Activated T-cell treated with anti-CD3 and anti-CD28 coated beads, Interleukin-2, amount 50 U/mL, for 1 hour (primary cell): ENCODE data around the gene KCNS1.
A peak's percentile ranks its signal among the peaks of the same experiment; 100 is the strongest.
"Not testable (repeated sequence)": the region's sequence is repeated elsewhere in the genome, so short reads cannot be mapped to it uniquely, and the experiment has no call there.

Source experiments
- DNase-seq: peaks from one replicate; pipeline ENCODE4 v3.0.0-alpha.2; 2020

KCNS1 gene, protein sequence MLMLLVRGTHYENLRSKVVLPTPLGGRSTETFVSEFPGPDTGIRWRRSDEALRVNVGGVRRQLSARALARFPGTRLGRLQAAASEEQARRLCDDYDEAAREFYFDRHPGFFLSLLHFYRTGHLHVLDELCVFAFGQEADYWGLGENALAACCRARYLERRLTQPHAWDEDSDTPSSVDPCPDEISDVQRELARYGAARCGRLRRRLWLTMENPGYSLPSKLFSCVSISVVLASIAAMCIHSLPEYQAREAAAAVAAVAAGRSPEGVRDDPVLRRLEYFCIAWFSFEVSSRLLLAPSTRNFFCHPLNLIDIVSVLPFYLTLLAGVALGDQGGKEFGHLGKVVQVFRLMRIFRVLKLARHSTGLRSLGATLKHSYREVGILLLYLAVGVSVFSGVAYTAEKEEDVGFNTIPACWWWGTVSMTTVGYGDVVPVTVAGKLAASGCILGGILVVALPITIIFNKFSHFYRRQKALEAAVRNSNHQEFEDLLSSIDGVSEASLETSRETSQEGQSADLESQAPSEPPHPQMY

GRCh38 chr20:45100563-45101245 is at the start of gene KCNS1:
KCNS1 (minus strand) TSS chr20:45101127; CDS start chr20:45099236, 1,891 bp downstream.
- no peak for DNase-seq

DNA sequence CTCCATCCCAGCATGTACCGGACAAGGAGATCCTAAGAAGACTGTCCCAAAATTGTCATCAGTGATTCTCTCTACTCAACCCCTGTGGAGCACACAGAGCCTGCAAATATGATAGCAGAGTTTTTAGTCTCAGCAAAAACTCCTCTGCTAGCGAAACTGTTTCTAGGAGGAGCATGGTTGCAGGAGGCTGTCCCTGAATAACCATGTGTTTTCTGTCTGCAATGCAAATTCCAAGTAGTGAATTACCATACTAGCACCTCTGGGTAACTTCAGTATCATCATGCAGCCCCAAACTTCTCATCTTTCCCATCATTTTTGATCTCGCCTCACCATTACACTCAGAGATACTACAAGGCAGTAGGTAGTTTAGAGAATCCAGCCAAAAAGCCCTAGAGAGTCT is 48.1 kb upstream of the KCNS1 start:
- DNase-seq: no peak

DNA sequence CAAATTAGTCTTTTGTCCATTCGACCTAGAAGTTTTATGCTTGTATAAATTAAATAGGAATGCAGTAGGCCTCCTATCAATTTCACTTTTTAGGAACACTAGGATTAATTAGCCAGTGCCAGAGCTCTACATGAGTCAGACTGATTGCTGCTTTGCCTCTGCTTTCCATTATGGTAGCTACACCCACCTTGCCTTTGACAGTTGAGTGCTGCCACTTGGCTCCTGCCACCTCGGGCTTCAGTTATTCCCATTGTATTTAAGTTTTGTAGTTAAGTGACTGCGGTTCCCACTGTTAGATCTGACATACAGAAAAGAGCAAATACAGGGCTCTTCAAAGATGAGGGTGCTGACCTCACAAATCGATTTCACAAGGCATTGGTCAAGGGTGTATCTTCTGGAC is 39.9 kb upstream of the KCNS1 start:
- no peak for DNase-seq

GRCh38 chr20:45139733-45140375 is 38.9 kb upstream of the KCNS1 start:
- DNase-seq: not testable (repeated sequence)

DNA sequence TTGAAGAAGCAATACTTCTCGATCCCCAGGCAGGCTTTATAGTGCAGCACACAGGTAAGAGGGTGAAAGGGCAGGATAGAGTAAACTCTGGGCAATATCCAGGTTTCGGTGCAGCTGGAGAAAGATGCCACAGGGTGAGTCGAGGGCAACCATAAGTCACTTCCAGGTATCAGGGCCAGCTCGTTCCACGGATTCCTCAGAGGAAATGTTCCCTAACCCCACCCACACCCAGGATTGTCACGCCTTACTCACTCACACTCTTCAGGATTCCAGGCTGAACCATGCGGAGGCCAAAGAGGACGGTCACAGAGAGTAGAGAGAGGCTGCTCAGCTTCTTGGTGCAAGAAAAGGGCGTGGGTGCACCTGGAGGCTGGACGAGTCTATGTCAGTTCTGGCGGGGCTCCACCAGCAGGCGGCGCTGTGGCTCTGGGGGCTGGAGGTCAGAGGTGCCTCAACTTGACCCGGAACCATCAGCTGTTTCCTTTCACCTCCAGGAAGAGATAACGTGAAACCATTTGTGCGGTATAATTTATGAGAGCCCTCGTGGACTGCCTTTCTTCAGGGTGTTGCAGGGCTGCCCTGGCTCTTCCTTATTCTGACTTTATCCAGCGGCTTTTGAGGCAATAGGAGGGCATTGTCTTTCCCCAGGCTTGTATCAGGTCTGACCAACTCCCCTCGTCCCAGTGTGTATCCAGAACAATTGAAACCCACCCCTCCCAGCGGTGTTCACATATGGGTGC is 37.8 kb upstream of the KCNS1 start:
- DNase-seq: peak; percentile 40

GRCh38 chr20:45136911-45137310 is 36.0 kb upstream of the KCNS1 start:
- no peak for DNase-seq

GRCh38 chr20:45128099-45128498 is 27.2 kb upstream of the KCNS1 start:
- no peak for DNase-seq

DNA sequence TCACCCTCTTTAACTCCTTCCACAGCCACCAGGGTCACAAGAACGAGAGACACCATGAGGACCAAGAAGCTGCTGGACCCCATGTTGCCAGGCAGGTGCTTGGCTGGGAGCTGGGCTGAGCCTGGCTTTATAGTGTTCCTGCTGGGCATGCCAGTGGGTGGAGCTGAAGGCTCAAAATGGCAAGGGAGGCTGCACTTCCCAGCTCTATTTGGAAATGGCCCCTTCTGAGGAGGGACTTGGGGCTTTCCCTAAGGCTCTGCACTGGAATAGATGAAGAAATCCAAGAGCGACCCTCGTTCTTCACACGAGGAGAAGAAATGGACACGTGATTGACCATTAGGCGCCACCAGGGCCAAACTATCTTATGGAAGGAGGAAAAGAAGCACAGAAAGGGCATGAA is 23.4 kb upstream of the KCNS1 start, which contains the start of gene WFDC12:
TSS of gene WFDC12 (minus strand) at position 101 of the 400 bp plus-strand sequence. CDS start at position 83, 18 bp downstream.
- no peak for DNase-seq

DNA sequence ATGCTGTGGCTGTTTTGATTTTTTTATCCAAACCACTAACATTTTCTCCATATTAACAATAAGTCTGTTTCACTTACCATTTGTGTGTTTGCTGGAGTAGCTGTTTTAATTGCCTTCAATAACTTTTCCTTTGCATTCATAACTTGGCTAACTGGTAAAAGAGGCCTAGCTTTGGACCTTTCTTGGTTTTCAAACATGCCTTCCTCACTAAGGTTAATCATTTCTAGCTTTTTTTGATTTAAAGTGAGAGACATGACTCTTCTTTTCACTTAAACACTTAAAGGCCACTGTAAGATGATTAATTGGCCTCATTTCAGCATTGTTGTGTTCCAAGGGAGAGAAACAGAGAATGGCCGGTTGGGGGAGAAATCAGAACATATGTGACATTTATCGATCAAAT is 20.5 kb upstream of the KCNS1 start:
- no peak for DNase-seq

GRCh38 chr20:45119556-45120266 is 18.8 kb upstream of the KCNS1 start:
- DNase-seq: no peak

DNA sequence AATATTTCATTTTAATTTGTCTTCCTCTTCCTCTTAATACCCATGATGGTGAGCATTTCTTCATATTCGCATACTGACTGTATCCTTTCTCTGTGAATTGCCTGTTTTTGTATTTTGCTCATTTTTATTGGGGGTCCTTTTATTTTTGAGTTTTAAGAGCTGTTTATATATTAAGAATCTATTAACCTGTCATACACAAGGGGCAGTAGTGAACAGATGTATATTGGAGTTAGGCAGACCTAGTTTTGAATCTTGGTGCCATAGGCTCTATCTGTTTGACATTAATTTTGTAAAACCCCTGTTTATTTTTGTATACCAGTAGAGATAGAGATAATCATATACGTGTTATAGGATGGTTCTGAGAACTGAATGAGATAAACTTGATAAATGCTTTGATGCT is 17.1 kb upstream of the KCNS1 start:
- DNase-seq: no peak

DNA sequence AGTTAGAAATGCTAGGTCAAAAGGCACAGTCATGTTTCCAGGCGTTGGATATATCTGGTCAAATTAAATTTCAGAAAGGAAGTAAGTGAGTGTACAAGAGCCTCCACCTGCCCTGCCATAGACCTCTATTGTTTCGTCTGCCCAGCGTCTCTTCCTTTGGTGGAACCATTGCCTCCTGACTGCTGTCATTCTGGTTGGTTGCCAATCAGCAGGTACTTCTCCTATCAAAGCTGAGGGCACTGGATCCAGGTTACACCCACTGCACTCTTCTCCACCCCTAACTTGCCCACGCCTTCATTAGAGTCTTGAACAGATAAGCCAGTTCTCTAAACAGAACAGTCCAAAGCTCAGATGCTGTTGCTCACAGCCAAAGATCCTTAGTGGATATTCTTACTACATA is 16.7 kb upstream of the KCNS1 start:
- DNase-seq: no peak

- no peak for DNase-seq
Measured at GRCh38 chr20:45115829-45116228, 14.9 kb upstream of the KCNS1 start.

DNA sequence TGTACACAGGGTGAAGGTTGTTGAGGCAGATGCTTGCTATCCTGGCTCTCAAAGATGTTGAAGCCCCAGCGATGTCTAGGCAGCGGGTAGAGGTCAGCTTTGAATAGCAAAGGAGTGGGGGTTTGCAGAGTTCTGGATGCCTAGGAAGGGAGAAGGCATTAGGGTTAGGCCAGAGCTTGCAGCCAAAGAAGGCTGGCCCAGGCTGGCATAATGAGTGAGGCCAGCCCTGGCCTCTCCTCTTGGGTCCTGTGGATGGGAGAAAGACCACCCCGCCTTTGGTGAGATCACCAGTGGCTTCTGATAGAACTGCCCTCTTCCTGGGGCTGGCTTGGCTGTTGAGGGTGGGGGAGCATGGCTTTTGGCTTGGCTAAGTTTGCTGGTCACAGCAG is 14.5 kb upstream of the KCNS1 start:
- no peak for DNase-seq

GRCh38 chr20:45114465-45115385 is 13.8 kb upstream of the KCNS1 start, which contains the start of gene WFDC5:
WFDC5 (minus strand) TSS chr20:45115174; CDS start chr20:45115083, 91 bp downstream.
- no peak for DNase-seq

DNA sequence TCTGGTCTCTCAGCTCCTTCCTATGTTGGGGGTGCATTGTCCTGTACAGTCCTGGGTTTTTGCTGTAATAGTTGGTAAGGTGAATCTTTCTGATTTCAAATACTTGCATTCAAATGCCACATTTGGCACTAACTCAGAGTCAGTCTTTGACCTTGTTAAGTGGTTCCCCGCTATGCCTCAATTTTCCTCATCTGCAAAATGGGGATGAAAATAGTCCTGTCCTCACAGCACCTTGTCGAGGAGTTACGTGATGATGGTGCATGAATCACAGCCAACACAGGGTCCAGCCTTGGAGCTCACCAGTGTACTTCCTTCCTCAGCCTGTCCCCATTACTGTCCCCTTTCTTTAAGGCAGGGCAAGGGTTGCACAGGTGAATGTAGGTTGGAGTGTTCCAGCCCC is 12.9 kb upstream of the KCNS1 start:
- DNase-seq: no peak

DNA sequence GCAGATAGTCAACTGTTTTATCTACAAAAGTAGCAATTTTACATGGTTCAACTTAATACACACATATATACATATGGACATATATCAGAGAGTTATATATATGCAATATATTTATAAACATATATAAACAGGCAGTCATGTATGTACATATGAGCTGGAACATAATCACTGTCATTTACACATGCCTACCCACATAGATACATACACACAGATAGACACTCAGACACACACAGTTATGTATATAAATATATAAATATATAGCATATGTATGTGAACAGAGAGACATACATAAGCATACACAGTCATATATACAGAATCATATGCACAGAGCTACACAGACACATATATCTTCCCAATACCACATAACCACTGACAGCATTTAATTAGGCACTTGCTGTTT is 11.8 kb upstream of the KCNS1 start:
- DNase-seq: no peak

DNA sequence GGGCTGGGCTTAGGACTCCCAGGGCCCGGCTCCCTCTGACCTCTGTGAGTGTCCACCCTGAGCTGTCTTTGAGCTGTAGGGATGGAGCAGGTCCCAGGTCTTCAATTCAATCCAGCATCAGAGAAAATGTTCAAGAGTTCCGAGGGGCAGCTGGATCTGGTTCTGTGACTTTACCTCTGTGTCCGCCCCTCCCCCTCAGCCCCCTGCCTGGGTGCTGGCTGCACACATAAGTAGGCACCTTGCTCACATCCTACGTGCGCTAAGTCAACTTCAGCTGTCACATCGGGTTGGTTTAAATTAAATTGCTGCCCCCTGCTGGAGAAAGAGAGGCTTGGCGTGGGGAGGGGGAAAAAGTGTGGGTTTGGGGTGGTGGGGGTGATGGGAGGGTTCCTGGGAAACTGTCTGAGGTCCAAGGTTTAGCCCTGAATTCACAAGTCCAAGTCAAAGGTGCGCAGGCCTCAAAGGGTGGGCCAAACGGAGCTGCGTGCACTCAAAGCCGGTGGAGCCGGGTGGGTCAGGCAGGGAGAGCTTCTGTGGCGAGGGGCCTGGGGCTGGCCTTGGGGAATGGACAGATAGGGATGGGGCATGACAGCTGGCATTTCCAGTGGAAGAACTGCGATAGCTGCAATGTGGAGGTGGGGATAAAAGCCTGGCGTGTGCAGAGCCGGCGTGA is 11.0 kb upstream of the KCNS1 start:
- DNase-seq: no peak

DNA sequence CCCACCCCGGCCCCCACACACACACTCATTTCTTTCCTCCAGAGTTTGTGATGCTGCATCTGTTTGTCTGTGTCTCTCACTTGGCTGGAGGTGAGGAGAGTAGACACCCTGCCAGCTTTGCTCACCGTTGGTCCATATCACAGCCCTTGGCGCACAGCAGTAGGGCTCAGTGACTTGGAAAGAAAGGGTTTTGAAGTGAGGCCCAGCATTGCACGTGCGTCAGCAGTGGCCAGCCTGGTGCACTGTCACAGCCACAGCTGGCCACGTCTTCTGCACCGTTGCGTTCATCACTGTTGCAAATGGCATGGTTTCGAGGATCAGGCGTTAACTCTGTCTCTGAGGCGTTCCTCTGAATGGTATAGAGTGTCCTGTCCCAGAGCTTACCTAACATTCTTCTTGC is 10.4 kb upstream of the KCNS1 start:
- no peak for DNase-seq

DNA sequence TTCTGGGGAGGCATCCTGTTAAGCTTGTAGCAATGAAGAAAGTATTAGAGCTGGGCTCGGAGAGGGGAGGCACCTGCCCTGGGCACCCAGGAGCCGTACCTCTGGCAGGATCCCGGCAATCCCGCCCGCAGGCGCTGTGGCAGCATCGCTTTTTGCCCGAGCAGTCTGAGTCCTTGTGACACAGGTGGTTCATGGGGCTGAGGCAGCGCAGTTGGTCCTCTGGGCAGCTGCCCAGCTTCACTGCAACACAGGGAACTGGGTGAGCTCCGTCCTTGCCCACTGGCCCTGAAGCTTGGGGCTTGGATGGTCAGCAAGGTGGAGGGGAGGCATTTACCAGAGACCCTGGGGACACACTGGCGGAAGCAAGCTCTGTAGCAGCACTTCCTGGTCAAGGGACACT is 9.4 kb upstream of the KCNS1 start:
- DNase-seq: no peak
